ENCODE results near the gene HLF.
A peak's percentile ranks its signal among the peaks of the same experiment; 100 is the strongest.

The HLF gene

DNA sequence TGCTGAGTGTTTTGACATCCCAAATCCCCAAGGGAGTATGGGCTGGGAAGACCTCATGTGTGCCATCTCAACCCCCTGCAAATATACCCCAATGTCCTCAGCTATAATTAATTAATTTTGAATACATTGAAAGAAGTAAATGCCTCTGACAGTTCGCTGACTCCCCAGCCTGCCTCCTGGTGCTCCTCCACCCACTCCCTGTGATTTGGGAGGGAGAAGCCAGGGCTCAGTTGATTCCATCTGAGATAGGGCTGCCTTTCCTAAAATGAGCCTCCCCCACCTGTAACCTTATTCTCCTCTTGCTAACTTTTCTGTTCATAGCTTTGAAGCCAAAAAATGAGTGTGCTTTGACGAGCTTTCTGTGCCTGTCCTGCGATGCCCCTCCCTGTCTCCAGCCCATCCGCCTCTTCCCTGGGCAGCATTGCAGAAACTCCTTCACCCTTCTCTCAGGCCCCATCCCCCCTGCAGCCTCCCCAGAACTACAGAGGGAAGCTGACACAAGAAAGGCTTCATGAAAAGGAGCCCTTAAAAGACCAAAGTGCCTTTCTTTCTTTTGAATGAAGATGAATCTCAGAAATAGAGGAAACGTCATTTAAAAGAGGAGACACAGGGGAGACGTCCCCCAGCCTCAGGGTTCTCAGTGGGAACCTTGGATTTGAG, 70.3 kb downstream of the HLF start:
- no peak for DNase-seq

GRCh38 chr17:55335625-55336024, 70.9 kb downstream of the HLF start:
- no peak for DNase-seq

DNA sequence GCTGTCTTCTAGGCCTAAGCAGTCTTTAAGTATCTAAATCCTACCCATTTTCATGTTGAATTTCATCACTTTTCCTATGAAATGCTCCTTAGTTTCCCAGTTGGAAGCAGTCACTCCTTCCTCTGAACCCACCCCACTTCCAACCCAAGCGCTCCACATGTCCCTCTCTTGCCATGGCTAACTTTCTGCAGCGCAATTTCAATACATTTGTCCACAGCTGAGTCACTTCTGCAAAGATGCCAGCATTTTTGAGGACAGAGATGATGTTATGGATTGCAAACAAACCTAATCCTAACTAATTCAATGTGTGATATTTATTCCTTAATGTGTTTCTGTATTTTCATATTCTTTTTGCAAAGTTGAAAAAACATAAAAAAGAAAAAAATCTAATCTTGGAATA, 71.7 kb downstream of the HLF start:
- DNase-seq: no peak

DNA sequence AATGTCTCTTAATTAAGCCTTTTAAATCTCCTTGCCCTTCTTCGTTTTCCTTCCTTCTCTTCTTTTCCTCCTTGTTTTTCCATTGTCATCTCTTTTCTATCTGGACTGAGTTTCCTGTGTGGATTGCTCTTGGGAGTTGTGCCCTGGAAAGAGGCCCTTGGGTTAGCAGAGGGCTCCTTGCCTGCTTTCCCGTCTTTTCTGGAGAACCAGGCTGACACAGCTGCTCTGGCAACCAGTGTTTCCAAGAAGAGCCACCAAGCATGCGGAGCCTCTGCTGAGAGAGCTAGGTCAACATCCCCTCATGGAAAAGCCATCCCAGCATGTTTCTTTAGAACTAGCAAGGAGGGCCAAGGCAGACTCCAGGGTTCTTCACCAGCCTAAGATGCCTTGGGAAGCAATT, 75.4 kb downstream of the HLF start:
- no peak for DNase-seq

DNA sequence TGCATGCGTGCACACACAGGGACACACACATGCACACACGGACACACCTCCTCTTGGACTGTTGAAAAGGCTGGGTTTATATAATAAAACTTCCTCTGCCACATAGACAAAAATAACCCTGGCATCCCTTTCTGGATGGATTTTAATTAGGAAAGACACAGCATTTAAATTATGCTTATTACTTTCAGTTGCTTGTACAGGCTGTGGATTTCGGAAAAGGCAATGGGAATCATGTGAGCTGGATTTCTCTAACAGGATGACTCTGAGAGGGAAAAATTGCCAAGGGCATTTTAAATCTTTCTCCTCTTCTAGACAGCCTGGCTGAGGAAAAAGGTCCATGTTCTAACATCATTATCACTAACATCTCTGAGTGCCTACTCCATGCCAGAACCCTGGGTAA, 75.9 kb downstream of the HLF start:
- DNase-seq: no peak

- DNase-seq: no peak
These were observed 76.7 kb downstream of the HLF start for GRCh38 chr17:55341432-55341831.

- DNase-seq: no peak
These were observed 78.2 kb downstream of the HLF start for GRCh38 chr17:55342800-55343585.

- no peak for DNase-seq
These were observed 79.2 kb downstream of the HLF start for GRCh38 chr17:55343900-55344513.

- no peak for DNase-seq
These were observed 79.8 kb downstream of the HLF start for GRCh38 chr17:55344514-55344997.

DNA sequence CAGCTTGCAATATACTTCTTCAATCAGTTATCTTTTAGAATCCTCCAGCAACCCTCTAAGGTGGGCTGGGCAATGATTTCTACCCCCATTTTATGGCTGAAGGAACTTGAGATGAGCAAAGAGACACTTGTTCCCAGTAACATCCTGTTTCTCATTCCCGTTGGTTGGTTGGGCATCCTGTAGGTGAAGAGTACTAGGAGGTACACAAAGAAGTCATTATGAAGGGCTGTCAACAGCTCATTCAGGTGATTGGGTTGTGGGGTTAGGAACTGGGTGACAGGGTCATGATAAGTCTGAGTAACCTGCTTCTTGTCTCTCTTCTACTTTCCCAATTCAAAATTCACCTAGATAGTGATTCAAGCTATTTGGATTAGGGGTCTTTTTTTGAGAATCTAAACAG, 80.4 kb downstream of the HLF start:
- DNase-seq: no peak

DNA sequence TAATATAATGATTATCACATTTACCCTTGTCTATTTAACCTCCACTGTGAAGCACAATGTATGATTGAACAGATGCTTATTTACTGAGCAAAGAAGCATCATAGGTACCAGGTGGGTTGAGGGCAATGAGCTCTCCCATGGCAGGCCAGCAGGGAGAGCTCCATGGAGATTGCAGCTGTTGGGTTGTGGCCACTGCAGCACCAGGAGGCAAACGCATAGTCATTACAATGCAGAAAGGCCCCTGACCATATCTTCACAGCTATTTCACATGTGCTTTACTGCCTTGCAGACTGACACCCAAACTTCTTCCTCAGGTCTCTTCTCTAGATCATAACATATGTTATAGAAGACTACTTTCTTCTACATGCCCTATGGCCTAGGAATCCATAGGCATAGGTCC, 81.9 kb downstream of the HLF start:
- DNase-seq: no peak

GRCh38 chr17:55347341-55347740, 82.6 kb downstream of the HLF start:
- no peak for DNase-seq

DNA sequence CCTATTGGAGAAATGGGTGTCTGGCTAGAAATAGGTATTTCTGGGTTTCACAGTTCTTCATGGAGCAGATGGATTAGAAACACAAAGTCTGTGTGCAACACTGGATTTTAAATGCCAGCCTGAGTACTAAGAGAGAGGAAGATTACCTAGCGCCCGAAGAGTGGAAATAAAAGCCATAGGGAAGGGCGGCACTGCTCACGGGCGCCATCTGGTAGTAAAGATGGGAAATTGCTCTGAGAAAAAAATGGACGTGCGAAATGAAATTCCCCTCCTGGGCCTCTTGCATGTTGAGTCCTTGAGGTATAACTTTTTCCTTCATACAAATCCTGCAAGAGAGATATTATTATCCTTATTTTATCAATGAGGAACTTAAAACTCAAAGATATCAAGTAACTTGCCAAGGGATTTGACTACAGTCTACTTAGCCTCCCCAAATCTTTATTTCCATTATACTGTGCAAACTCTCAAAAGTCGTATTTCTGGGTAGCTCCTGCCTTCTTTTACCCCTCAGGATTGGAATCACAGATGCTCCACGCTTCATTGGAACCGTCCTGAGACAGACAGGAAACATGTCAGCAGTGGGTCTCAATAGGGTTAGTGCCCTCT, 84.1 kb downstream of the HLF start:
- peak; percentile 27 for DNase-seq

DNA sequence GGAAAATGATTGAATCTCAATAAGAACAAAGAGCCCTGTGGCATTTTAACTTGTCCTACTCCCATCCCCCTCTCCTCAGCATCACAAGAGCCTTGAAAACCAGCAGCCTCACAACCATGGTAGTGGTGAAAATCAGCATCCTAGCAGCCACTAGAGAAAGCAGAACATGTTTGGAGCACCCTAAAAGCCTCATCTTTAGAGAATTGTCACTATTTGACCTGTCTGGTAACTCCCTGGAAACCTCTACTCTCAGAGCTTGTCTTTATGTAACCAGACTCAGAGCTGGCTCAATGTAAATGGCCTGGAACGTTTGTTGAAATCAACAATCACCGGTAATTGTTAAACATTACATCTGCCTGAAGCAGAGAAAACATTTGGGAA, 86.1 kb downstream of the HLF start:
- DNase-seq: no peak

DNA sequence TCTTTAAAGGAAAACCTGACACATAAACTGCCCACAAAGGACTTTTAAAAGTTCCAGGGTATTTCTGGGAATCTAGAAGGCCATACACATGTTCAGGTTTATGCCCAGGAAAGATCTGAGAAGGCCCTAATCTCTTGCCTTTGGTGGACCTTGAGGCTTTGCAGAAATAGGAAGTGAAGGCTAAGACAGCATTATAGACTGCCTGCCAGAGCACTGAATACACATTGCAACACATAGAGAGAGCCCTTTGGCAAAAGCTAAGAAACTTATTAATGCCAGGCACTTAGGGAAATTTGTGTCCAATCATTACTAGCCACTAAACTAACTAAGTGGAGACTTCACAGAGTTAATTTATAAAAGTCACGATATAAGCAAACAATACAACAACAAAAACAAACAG, 86.5 kb downstream of the HLF start:
- no peak for DNase-seq

DNA sequence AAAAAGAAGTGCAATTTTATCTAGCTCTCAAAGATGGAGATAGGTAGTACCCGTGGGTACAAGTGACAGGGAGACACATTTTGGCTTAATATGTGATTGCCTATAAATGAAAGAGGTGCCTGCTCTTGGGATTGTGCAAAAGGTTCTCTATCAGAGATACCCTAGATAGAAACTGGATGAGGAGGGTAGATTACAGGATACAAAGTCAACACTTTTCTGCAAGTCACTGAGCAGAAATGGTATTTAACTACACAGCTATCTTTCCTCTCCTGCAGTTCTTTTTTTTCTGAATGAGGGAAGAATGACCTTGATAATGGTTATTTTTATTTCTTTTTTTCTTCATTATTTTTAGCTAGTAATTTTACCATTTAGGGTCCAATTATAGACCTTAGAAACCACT, 89.2 kb downstream of the HLF start:
- DNase-seq: no peak

GRCh38 chr17:55354941-55355340, 90.2 kb downstream of the HLF start:
- no peak for DNase-seq

DNA sequence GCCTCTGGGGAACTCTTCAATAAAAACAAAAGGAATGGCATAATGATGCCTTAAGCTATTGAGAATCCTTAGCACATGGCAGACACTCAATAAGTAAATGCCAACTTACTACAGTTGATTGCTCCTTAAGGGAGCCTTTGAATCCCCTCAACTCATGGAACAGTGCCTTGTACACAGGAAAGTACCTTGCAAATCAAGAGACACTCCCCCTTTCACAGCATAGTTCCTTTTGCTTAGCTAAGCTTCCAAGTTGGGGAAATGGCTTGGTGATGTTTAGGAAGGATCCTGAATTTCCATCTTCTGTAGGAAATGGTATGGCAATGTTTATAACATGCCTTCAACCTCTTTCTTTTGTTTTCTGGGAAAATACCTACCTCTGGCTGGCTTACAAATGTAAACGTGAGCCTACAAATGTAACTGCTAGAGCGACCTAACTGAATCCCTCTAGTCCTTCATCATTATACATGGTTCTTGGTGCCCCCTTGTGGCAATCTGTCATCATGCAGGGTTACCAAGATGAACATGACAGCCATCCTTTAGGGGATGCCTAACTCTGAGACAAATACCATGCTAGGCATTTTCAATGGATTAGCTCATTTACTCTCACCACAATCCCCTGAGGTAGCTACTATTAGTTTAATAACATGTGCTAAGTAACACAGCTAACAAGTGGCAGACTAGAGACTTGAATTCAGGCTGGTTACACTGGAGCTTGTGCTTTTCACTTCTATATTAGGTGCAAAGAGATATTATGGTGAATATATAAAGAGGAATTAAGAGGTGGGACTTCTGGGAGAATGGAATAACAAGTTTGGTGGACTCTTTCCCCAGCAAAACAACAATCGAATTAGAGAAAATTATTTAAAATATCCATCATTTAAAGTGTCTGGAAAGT, 91.9 kb downstream of the HLF start:
- peak; percentile 62 for DNase-seq

GRCh38 chr17:55360971-55361370, 96.2 kb downstream of the HLF start:
- no peak for DNase-seq

DNA sequence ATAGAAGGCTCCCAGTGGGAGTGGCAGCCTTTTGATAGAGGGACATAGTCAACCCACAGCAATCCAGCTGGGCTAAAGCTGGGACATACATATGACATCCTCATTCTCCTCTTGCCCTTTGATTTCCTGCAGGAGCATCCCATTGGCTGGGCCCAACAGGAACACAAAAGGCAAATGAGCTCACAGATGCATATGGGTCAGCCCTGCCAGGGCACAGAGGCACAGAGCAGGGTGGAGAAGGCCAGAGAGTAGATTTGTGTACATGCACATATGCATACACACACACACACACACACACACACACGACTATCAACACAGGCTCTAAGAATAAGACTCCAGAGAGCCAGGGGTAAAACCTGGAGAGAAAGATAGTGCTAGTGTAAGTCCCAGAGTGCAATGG, 98.3 kb downstream of the HLF start:
- DNase-seq: no peak

- DNase-seq: no peak
These were observed 101.3 kb downstream of the HLF start for GRCh38 chr17:55366020-55366481.

- no peak for DNase-seq
These were observed 103.9 kb downstream of the HLF start for GRCh38 chr17:55368706-55369105.

Measured in activated CD8-positive, alpha-beta memory T cell treated with anti-CD3 and anti-CD28 coated beads, Interleukin-2, amount 50 U/mL, for 4 hours (primary cell).